ENCODE results near the gene RND2. TPM values are rescaled to one million over a fixed set of nuclear protein-coding genes. Genes with fewer than 3 reads are reported as not detected.

The RND2 gene
- total and polyA plus RNA-seq, 2 of the 13 experiments (the other 11 are each of a cell fraction or from before 2014, with no cell fraction given): 0.05 to 0.11 TPM

GRCh38 chr17:42980766-42981397, 44.1 kb upstream of the RND2 start (continued):
- TF ChIP-seq ZFAT (CRISPR knock-in tag; conservative IDR thresholded peaks at IDR 0.05): no peak
- TF ChIP-seq ZNF160 (CRISPR knock-in tag; IDR thresholded peaks at IDR 0.05): no peak
- peak; percentile 95 for TF ChIP-seq UBTF (CRISPR knock-in tag; IDR thresholded peaks at IDR 0.05)
- no peak for TF ChIP-seq ZNF33A (CRISPR knock-in tag; IDR thresholded peaks at IDR 0.05; ENCODE audit: borderline replicate concordance)
- TF ChIP-seq SP2 (CRISPR knock-in tag; IDR thresholded peaks at IDR 0.05): peak; percentile 51; the same call in 1 of the 2 replicates
- TF ChIP-seq KDM4B (CRISPR knock-in tag; IDR thresholded peaks at IDR 0.05): 0 out of 2 replicates have a peak, but pooled peaks have one; percentile 26
- peak; percentile 38; the same call in 1 of the 2 replicates for TF ChIP-seq ZNF609 (CRISPR knock-in tag; IDR thresholded peaks at IDR 0.05; ENCODE audit: borderline replicate concordance)
- TF ChIP-seq ZNF275 (CRISPR knock-in tag; IDR thresholded peaks at IDR 0.05; ENCODE audit: borderline replicate concordance): no peak
- TF ChIP-seq SRSF1 (optimal IDR thresholded peaks at IDR 0.05; ENCODE audit: low read depth, low read length): no peak
- peak; percentile 72 for TF ChIP-seq CTCF (CRISPR knock-in tag; IDR thresholded peaks at IDR 0.05)
- no peak for TF ChIP-seq ZNF816 (CRISPR knock-in tag; IDR thresholded peaks at IDR 0.05; ENCODE audit: borderline replicate concordance)
- no peak for TF ChIP-seq DDIT3 (CRISPR knock-in tag; IDR thresholded peaks at IDR 0.05)
- TF ChIP-seq EEA1 (CRISPR knock-in tag; IDR thresholded peaks at IDR 0.05; ENCODE audit: borderline replicate concordance): peak; percentile 80; the same call in 1 of the 2 replicates
- TF ChIP-seq PBX3 (CRISPR knock-in tag; IDR thresholded peaks at IDR 0.05; ENCODE audit: borderline replicate concordance): no peak
- peak; percentile 94; the same call in 1 of the 2 replicates for TF ChIP-seq ATF7-NPFF (CRISPR knock-in tag; IDR thresholded peaks at IDR 0.05; ENCODE audit: low read depth)

All from HepG2 (cell line).